ENCODE measurements around the gene NIP7.

DNA sequence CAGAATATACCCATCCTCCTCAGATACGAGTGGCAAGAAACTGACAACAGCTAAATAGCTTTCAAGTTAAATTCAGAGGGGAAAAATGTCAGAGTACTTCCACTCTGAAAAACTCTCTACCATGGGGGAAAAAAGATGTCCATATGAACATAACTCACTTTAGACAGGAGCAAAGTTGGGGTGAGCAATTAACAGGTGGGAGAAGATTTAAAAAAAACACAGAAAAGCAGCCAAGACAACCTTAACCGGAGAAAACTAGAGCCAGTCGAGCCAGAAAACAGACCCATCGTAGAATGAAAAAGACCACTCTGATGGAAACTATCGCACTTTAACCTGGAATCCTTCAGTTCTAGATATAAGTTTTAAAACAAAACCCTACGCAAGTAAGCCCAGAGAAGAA, 45.4 kb downstream of the NIP7 start:
- TF ChIP-seq, protein P1, sequence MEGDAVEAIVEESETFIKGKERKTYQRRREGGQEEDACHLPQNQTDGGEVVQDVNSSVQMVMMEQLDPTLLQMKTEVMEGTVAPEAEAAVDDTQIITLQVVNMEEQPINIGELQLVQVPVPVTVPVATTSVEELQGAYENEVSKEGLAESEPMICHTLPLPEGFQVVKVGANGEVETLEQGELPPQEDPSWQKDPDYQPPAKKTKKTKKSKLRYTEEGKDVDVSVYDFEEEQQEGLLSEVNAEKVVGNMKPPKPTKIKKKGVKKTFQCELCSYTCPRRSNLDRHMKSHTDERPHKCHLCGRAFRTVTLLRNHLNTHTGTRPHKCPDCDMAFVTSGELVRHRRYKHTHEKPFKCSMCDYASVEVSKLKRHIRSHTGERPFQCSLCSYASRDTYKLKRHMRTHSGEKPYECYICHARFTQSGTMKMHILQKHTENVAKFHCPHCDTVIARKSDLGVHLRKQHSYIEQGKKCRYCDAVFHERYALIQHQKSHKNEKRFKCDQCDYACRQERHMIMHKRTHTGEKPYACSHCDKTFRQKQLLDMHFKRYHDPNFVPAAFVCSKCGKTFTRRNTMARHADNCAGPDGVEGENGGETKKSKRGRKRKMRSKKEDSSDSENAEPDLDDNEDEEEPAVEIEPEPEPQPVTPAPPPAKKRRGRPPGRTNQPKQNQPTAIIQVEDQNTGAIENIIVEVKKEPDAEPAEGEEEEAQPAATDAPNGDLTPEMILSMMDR (IDR thresholded peaks at IDR 0.05): no peak
- TF ChIP-seq POLR2AphosphoS5 (IDR thresholded peaks at IDR 0.05; ENCODE audit: low read depth, low read length): no peak
- TF ChIP-seq, protein P2, sequence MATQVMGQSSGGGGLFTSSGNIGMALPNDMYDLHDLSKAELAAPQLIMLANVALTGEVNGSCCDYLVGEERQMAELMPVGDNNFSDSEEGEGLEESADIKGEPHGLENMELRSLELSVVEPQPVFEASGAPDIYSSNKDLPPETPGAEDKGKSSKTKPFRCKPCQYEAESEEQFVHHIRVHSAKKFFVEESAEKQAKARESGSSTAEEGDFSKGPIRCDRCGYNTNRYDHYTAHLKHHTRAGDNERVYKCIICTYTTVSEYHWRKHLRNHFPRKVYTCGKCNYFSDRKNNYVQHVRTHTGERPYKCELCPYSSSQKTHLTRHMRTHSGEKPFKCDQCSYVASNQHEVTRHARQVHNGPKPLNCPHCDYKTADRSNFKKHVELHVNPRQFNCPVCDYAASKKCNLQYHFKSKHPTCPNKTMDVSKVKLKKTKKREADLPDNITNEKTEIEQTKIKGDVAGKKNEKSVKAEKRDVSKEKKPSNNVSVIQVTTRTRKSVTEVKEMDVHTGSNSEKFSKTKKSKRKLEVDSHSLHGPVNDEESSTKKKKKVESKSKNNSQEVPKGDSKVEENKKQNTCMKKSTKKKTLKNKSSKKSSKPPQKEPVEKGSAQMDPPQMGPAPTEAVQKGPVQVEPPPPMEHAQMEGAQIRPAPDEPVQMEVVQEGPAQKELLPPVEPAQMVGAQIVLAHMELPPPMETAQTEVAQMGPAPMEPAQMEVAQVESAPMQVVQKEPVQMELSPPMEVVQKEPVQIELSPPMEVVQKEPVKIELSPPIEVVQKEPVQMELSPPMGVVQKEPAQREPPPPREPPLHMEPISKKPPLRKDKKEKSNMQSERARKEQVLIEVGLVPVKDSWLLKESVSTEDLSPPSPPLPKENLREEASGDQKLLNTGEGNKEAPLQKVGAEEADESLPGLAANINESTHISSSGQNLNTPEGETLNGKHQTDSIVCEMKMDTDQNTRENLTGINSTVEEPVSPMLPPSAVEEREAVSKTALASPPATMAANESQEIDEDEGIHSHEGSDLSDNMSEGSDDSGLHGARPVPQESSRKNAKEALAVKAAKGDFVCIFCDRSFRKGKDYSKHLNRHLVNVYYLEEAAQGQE (IDR thresholded peaks at IDR 0.05; ENCODE audit: insufficient read depth in 1 of 2, low read depth in 2 of 2, low read length in 1 of 2): no peak

All from Panc1 (cell line).